ENCODE measurements around the gene CIB1.

The CIB1 gene

DNA sequence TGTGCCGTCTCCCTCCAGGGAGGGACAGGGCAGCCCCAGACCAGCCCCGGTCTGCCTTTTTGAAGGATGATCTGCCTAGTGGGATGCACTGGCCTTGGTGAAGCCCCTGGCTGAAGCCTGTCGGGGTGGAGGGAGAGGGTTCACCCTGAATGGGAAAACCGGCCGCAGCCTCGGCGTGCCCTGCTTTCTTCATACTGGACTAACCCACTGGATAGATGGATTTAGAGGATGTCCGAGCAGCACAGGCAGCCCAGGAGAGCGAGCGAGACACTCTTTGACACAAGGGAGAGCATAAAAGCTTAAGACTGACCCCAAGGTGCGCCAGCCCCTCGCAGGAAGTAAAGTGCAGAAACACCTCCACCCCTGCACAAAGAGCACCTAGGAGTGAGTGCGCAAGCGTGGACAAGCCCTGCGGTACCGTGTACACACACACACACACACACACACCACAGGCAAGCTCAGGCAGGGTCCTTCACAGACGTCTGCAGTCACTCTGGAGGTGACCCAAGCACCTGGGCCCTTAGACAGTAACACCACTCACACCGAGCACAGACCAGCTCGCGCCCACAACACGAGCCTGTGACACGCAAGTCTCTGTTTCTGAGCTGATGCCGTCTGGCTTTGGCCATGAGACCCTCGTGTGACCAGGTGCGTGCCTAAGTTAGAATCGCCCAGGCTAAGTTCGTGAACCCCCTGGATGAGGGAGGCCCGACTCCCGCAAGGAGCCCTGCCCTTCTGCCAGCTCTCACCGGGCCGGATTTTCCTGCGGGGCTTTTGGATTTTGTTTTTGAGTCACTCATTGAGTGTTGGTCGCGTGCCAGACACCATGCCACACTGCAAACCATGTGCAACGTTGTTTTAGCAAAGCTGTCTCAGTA is 21.3 kb downstream of the CIB1 start:
- no peak for TF ChIP-seq SPI1 (IDR thresholded peaks at IDR 0.05; ENCODE audit: borderline replicate concordance, low read depth)
- TF ChIP-seq CTCF (IDR thresholded peaks at IDR 0.05; ENCODE audit: insufficient read depth, low read length): no peak
- no peak for TF ChIP-seq GABPA (IDR thresholded peaks at IDR 0.05; ENCODE audit: low read depth)
- TF ChIP-seq, protein P1, sequence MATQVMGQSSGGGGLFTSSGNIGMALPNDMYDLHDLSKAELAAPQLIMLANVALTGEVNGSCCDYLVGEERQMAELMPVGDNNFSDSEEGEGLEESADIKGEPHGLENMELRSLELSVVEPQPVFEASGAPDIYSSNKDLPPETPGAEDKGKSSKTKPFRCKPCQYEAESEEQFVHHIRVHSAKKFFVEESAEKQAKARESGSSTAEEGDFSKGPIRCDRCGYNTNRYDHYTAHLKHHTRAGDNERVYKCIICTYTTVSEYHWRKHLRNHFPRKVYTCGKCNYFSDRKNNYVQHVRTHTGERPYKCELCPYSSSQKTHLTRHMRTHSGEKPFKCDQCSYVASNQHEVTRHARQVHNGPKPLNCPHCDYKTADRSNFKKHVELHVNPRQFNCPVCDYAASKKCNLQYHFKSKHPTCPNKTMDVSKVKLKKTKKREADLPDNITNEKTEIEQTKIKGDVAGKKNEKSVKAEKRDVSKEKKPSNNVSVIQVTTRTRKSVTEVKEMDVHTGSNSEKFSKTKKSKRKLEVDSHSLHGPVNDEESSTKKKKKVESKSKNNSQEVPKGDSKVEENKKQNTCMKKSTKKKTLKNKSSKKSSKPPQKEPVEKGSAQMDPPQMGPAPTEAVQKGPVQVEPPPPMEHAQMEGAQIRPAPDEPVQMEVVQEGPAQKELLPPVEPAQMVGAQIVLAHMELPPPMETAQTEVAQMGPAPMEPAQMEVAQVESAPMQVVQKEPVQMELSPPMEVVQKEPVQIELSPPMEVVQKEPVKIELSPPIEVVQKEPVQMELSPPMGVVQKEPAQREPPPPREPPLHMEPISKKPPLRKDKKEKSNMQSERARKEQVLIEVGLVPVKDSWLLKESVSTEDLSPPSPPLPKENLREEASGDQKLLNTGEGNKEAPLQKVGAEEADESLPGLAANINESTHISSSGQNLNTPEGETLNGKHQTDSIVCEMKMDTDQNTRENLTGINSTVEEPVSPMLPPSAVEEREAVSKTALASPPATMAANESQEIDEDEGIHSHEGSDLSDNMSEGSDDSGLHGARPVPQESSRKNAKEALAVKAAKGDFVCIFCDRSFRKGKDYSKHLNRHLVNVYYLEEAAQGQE (IDR thresholded peaks at IDR 0.05; ENCODE audit: insufficient replicate concordance, low read depth): no peak
- no peak for TF ChIP-seq POLR2AphosphoS5 (IDR thresholded peaks at IDR 0.05; ENCODE audit: low read depth)
- H3K27me3 ChIP-seq (ENCODE audit: insufficient read depth, poor library complexity, severe bottlenecking): no peaks in the 10 kb centered on the region
- DNase-seq (ENCODE audit: low read depth in 1 of 2, low spot score in 1 of 2): no peak
- no peak overlapping the region for H3K4me3 ChIP-seq (replicated peaks; ENCODE audit: insufficient read depth, low read length)
- H3K27ac ChIP-seq (replicated peaks): no peak overlapping the region

- Histone ChIP-seq H3K4me3 (replicated peaks; ENCODE audit: insufficient read depth, low read length) (no peak overlapping the region), H3K27ac (replicated peaks) (peak overlapping the region; percentile 16; the same call in 1 of the 2 replicates), H3K27me3 (ENCODE audit: insufficient read depth, poor library complexity, severe bottlenecking) (no peaks in the 10 kb centered on the region)
- TF ChIP-seq SPI1 (IDR thresholded peaks at IDR 0.05; ENCODE audit: borderline replicate concordance, low read depth) (peak; percentile 58; the same call in 1 of the 2 replicates), POLR2AphosphoS5 (IDR thresholded peaks at IDR 0.05; ENCODE audit: low read depth) (no peak)
- peak in 1 of 2 experiments; percentile 39 for DNase-seq (ENCODE audit: low read depth in 1 of 2, low spot score in 1 of 2)
Observed at GRCh38 chr15:90211440-90212143, 22.1 kb downstream of the CIB1 start.

DNA sequence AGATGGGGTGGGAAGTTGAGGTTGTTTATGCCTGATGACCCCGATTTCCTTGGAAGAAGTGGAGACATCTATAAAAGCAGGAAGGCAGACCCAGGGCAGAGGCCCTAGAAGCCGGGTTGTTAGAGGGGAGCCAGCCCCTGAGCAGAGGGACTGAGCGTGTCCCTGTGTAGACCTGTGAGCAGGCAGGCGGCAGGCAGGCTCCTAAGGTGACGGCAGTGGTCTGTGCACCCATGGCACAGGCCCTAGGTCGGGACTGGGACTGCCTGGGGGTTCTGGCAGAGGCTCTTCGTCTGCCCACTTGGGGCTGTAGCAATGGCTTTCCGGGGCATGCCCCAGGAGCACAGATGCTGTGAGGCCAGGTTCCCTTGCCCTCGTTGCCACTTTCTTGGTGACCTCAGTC is 22.7 kb downstream of the CIB1 start:
- Histone ChIP-seq H3K27ac (replicated peaks) (peak overlapping the region; percentile 16; the same call in 1 of the 2 replicates), H3K4me3 (replicated peaks; ENCODE audit: insufficient read depth, low read length) (no peak overlapping the region), H3K27me3 (ENCODE audit: insufficient read depth, poor library complexity, severe bottlenecking) (no peaks in the 10 kb centered on the region)
- TF ChIP-seq CTCF (IDR thresholded peaks at IDR 0.05; ENCODE audit: insufficient read depth, low read length): no peak
- no peak for TF ChIP-seq SPI1 (IDR thresholded peaks at IDR 0.05; ENCODE audit: borderline replicate concordance, low read depth)
- TF ChIP-seq GABPA (IDR thresholded peaks at IDR 0.05; ENCODE audit: low read depth): no peak
- TF ChIP-seq POLR2AphosphoS5 (IDR thresholded peaks at IDR 0.05; ENCODE audit: low read depth): no peak
- TF ChIP-seq, protein P1 (IDR thresholded peaks at IDR 0.05; ENCODE audit: insufficient replicate concordance, low read depth): no peak
- DNase-seq (ENCODE audit: low read depth in 1 of 2, low spot score in 1 of 2): no peak

DNA sequence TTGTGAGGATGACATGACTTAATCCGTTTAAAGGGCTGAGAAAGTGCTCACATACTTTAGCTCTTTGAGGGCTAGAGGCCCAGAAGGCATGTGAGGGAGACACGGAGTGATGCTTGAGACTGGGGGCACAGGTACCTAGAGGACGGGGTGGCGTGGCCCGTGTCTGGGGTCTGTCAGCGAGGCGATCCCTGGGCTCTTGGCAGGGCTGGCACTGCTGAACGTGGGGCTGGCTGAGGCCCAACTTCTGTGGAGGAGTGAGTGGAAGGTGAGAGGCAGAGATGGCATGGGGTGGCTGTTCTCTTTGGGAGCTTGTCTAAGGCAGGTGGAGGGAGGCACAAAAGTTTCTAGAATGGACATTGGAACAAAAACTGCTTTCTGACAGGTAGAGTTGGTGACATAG is 23.1 kb downstream of the CIB1 start:
- Histone ChIP-seq H3K4me3 (replicated peaks; ENCODE audit: insufficient read depth, low read length) (no peak overlapping the region), H3K27ac (replicated peaks) (no peak overlapping the region)

More for the DNA sequence above, 23.1 kb downstream of the CIB1 start:
- TF ChIP-seq GABPA (IDR thresholded peaks at IDR 0.05; ENCODE audit: low read depth) (no peak), POLR2AphosphoS5 (IDR thresholded peaks at IDR 0.05; ENCODE audit: low read depth) (no peak), SPI1 (IDR thresholded peaks at IDR 0.05; ENCODE audit: borderline replicate concordance, low read depth) (no peak), CTCF (IDR thresholded peaks at IDR 0.05; ENCODE audit: insufficient read depth, low read length) (no peak)
- TF ChIP-seq, protein P1 (IDR thresholded peaks at IDR 0.05; ENCODE audit: insufficient replicate concordance, low read depth): no peak
- no peaks in the 10 kb centered on the region for H3K27me3 ChIP-seq (ENCODE audit: insufficient read depth, poor library complexity, severe bottlenecking)
- no peak for DNase-seq (ENCODE audit: low read depth in 1 of 2, low spot score in 1 of 2)
